Activated CD8-positive, alpha-beta T cell treated with anti-CD3 and anti-CD28 coated beads for 36 hours (primary cell): ENCODE results near the gene CST9. TPM values are rescaled to one million over a fixed set of nuclear protein-coding genes. Genes with fewer than 3 reads are reported as not detected.

ENCODE experiments used
- ATAC-seq: fragments of 200-7000 bp; cut with Tn5 transposase; one replicate; pipeline ENCODE4 v1.10.0; 2021; ENCODE audit warnings: mild to moderate bottlenecking, moderate library complexity
- CTCF ChIA-PET: fragments of 350-600 bp; sonication (Branson Sonifier 250); formaldehyde crosslinking; loops from one replicate; lab custom pipeline; 2021; ENCODE audit warnings: antibody characterized with exemption; lab: Charles Lee
- POLR2A ChIA-PET: fragments of 350-600 bp; sonication (Branson Sonifier 250); formaldehyde crosslinking; loops from one replicate; lab custom pipeline; 2021; ENCODE audit warnings: antibody characterized with exemption; lab: Charles Lee
- DNase-seq: peaks from one replicate; pipeline ENCODE4 v3.0.0-alpha.2; 2020
- H3K27ac Mint-ChIP-seq: one replicate; pipeline ENCODE4 v1.8.0; 2021; ENCODE audit warnings: mild to moderate bottlenecking, mixed read lengths
- H3K27me3 Mint-ChIP-seq: one replicate; pipeline ENCODE4 v1.8.0; 2021; ENCODE audit warnings: mixed read lengths
- H3K36me3 Mint-ChIP-seq: one replicate; pipeline ENCODE4 v1.8.0; 2021; ENCODE audit warnings: low read depth, mixed read lengths
- H3K4me1 Mint-ChIP-seq: one replicate; pipeline ENCODE4 v1.8.0; 2021; ENCODE audit warnings: low read depth, mixed read lengths
- H3K4me3 Mint-ChIP-seq: one replicate; pipeline ENCODE4 v1.8.0; 2021; ENCODE audit warnings: mild to moderate bottlenecking, moderate library complexity, mixed read lengths
- H3K9me3 Mint-ChIP-seq: one replicate; pipeline ENCODE4 v1.8.0; 2021; ENCODE audit warnings: mixed read lengths
- CTCF ChIP-seq: fragments of 200-600 bp; IDR thresholded peaks from one replicate; pipeline ENCODE4 v1.8.0; 2022; ENCODE audit warnings: antibody characterized with exemption, mild to moderate bottlenecking
- intact Hi-C: fragments of 100-400 bp; cut with micrococcal nuclease; formaldehyde crosslinking; loops from one replicate; pipeline ENCODE4 v1.10.0; 2022
- total RNA-seq, 2 experiments: library from RNA; stranded (reverse); gene quantifications; one replicate each; pipeline ENCODE4 v1.2.3, GENCODE V29; 2021

Gene CST9
- total RNA-seq, 2 experiments from 2014 or later = not detected

GRCh38 chr20:23602699-23603098 is 3.0 kb downstream of the CST9 start:
- Mint-ChIP-seq H3K27ac (no peak overlapping the region), H3K4me1 (peaks cover 4% of the 10 kb centered on the region), H3K27me3 (no peaks in the 10 kb centered on the region), H3K4me3 (no peak overlapping the region), H3K9me3 (no peaks in the 10 kb centered on the region), H3K36me3 (no peaks in the 10 kb centered on the region)
- POLR2A ChIA-PET = interaction anchor here (1.4 kb wide), 1 partner anchor 161 kb away, joined by 3 read pairs; no protein-coding TSS in a partner anchor
- DNase-seq (no peak), ATAC-seq (no peak)
- no peak for TF ChIP-seq CTCF
- CTCF ChIA-PET = interaction anchor here (1.3 to 18.2 kb wide), 2 partner anchors 30 to 159 kb away, joined by 4 to 176 read pairs; partner anchors contain the start of gene CSTL1
- intact Hi-C loops = loop anchor here (10.0 kb wide), 1 partner anchor 238 kb away; the partner anchor contains the start of gene GZF1

- Mint-ChIP-seq H3K9me3 (no peaks in the 10 kb centered on the region), H3K4me1 (peaks cover 4% of the 10 kb centered on the region), H3K27me3 (no peaks in the 10 kb centered on the region), H3K4me3 (no peak overlapping the region), H3K36me3 (no peaks in the 10 kb centered on the region), H3K27ac (no peak overlapping the region)
- no peak for DNase-seq
- intact Hi-C loops = loop anchor here (10.0 kb wide), 1 partner anchor 237 kb away; the partner anchor contains the start of gene GZF1
- ChIA-PET POLR2A (no interaction called here), CTCF (interaction anchor here (18.2 kb wide), 1 partner anchor 159 kb away, joined by 176 read pairs; the partner anchor contains the start of gene CSTL1)
- TF ChIP-seq CTCF = no peak
- ATAC-seq = no peak
Measured at GRCh38 chr20:23602241-23602640, 3.5 kb downstream of the CST9 start.

- no peaks in the 10 kb centered on the region for H3K36me3 Mint-ChIP-seq
- H3K4me3 Mint-ChIP-seq = no peak overlapping the region
- intact Hi-C loops = loop anchor here (10.0 kb wide), 1 partner anchor 237 kb away; the partner anchor contains the start of gene GZF1
- no peak overlapping the region for H3K27ac Mint-ChIP-seq
- ATAC-seq (no peak), DNase-seq (no peak)
- H3K4me1 Mint-ChIP-seq = peaks cover 2% of the 10 kb centered on the region
- no peaks in the 10 kb centered on the region for H3K9me3 Mint-ChIP-seq
- ChIA-PET CTCF (interaction anchor here (18.2 kb wide), 1 partner anchor 158 kb away, joined by 176 read pairs; the partner anchor contains the start of gene CSTL1), POLR2A (no interaction called here)
- no peaks in the 10 kb centered on the region for H3K27me3 Mint-ChIP-seq
- TF ChIP-seq CTCF = no peak
Measured at GRCh38 chr20:23601715-23602114, 4.0 kb downstream of the CST9 start.

GRCh38 chr20:23598481-23598880 is 7.2 kb downstream of the CST9 start:
- POLR2A ChIA-PET = no interaction called here
- CTCF ChIA-PET = interaction anchor here (1.7 to 18.2 kb wide), 2 partner anchors 8 to 155 kb away, joined by 8 to 176 read pairs; partner anchors contain the start of gene CSTL1
- DNase-seq (no peak), ATAC-seq (no peak)
- Mint-ChIP-seq H3K27ac (no peak overlapping the region), H3K4me1 (no peaks in the 10 kb centered on the region), H3K27me3 (no peaks in the 10 kb centered on the region), H3K9me3 (no peaks in the 10 kb centered on the region), H3K4me3 (no peak overlapping the region), H3K36me3 (no peaks in the 10 kb centered on the region)
- intact Hi-C loops = no loop called here
- TF ChIP-seq CTCF = no peak

- ATAC-seq = no peak
- POLR2A ChIA-PET = no interaction called here
- intact Hi-C loops = no loop called here
Measured at GRCh38 chr20:23596579-23597250, 9.0 kb downstream of the CST9 start.

More at GRCh38 chr20:23596579-23597250, 9.0 kb downstream of the CST9 start:
- no peaks in the 10 kb centered on the region for H3K36me3 Mint-ChIP-seq
- TF ChIP-seq CTCF = no peak
- no peak for DNase-seq
- no peak overlapping the region for H3K27ac Mint-ChIP-seq
- H3K4me3 Mint-ChIP-seq = no peak overlapping the region
- CTCF ChIA-PET = interaction anchor here (1.7 to 18.2 kb wide), 2 partner anchors 10 to 153 kb away, joined by 8 to 176 read pairs; partner anchors contain the start of gene CSTL1
- H3K9me3 Mint-ChIP-seq = no peaks in the 10 kb centered on the region
- no peaks in the 10 kb centered on the region for H3K27me3 Mint-ChIP-seq
- H3K4me1 Mint-ChIP-seq = no peaks in the 10 kb centered on the region
